ENCODE measurements around the gene UHRF1. TPM values are rescaled to one million over a fixed set of nuclear protein-coding genes. Genes with fewer than 3 reads are reported as not detected.
"Not testable (repeated sequence)": the region's sequence is repeated elsewhere in the genome, so short reads cannot be mapped to it uniquely, and the experiment has no call there.

UHRF1 gene
- total RNA-seq, 2 donors from 2014 or later: 52.1 to 129 TPM

GRCh38 chr19:4969292-4969771, 60.0 kb downstream of the UHRF1 start:
- Mint-ChIP-seq H3K27ac (peak overlapping the region; percentile 94), H3K9me3 (no peaks in the 10 kb centered on the region), H3K27me3 (no peaks in the 10 kb centered on the region), H3K36me3 (ENCODE audit: low read depth) (peaks cover 35% of the 10 kb centered on the region), H3K4me1 (peaks cover 28% of the 10 kb centered on the region), H3K4me3 (peak overlapping the region; percentile 97)
- no peak for ATAC-seq (replicated peaks)

GRCh38 chr19:4969772-4970531, 60.7 kb downstream of the UHRF1 start:
- Mint-ChIP-seq H3K4me1 (peaks cover 31% of the 10 kb centered on the region), H3K36me3 (ENCODE audit: low read depth) (peaks cover 33% of the 10 kb centered on the region), H3K27ac (peak overlapping the region; percentile 94)

GRCh38 chr19:4970558-4971423, 61.5 kb downstream of the UHRF1 start:
- H3K36me3 Mint-ChIP-seq (ENCODE audit: low read depth): peaks cover 35% of the 10 kb centered on the region
- H3K27me3 Mint-ChIP-seq: no peaks in the 10 kb centered on the region
- H3K9me3 Mint-ChIP-seq: no peaks in the 10 kb centered on the region
- peak overlapping the region; percentile 97 for H3K4me3 Mint-ChIP-seq
- peaks cover 34% of the 10 kb centered on the region for H3K4me1 Mint-ChIP-seq
- peak overlapping the region; percentile 94 for H3K27ac Mint-ChIP-seq
- ATAC-seq (replicated peaks): no peak

More at GRCh38 chr19:4969772-4970531, 60.7 kb downstream of the UHRF1 start:
- ATAC-seq (replicated peaks): no peak
- H3K9me3 Mint-ChIP-seq: no peaks in the 10 kb centered on the region
- H3K4me3 Mint-ChIP-seq: peak overlapping the region; percentile 97
- no peaks in the 10 kb centered on the region for H3K27me3 Mint-ChIP-seq

- peak overlapping the region; percentile 97 for H3K4me3 Mint-ChIP-seq
- ATAC-seq (replicated peaks): no peak
- no peaks in the 10 kb centered on the region for H3K27me3 Mint-ChIP-seq
- H3K36me3 Mint-ChIP-seq (ENCODE audit: low read depth): peaks cover 41% of the 10 kb centered on the region
- no peaks in the 10 kb centered on the region for H3K9me3 Mint-ChIP-seq
- peaks cover 34% of the 10 kb centered on the region for H3K4me1 Mint-ChIP-seq
- peak overlapping the region; percentile 94 for H3K27ac Mint-ChIP-seq
These were observed 62.1 kb downstream of the UHRF1 start for GRCh38 chr19:4971424-4971793.

- Mint-ChIP-seq H3K4me1 (peaks cover 34% of the 10 kb centered on the region), H3K27ac (peak overlapping the region; percentile 94), H3K9me3 (no peaks in the 10 kb centered on the region), H3K27me3 (no peaks in the 10 kb centered on the region), H3K36me3 (ENCODE audit: low read depth) (peaks cover 47% of the 10 kb centered on the region), H3K4me3 (peak overlapping the region; percentile 97)
- no peak for ATAC-seq (replicated peaks)
These were observed 62.7 kb downstream of the UHRF1 start for GRCh38 chr19:4971816-4972495.

- H3K36me3 Mint-ChIP-seq (ENCODE audit: low read depth): peaks cover 51% of the 10 kb centered on the region
- H3K9me3 Mint-ChIP-seq: no peaks in the 10 kb centered on the region
- ATAC-seq (replicated peaks): no peak
- peak overlapping the region; percentile 34 for H3K4me3 Mint-ChIP-seq
- no peaks in the 10 kb centered on the region for H3K27me3 Mint-ChIP-seq
- peaks cover 29% of the 10 kb centered on the region for H3K4me1 Mint-ChIP-seq
- peak overlapping the region; percentile 94 for H3K27ac Mint-ChIP-seq
These were observed 63.4 kb downstream of the UHRF1 start for GRCh38 chr19:4972509-4973230.

- Mint-ChIP-seq H3K9me3 (no peaks in the 10 kb centered on the region), H3K36me3 (ENCODE audit: low read depth) (peaks cover 45% of the 10 kb centered on the region), H3K27ac (no peak overlapping the region), H3K27me3 (no peaks in the 10 kb centered on the region), H3K4me3 (no peak overlapping the region), H3K4me1 (peaks cover 23% of the 10 kb centered on the region)
- ATAC-seq (replicated peaks): no peak
These were observed 65.7 kb downstream of the UHRF1 start for GRCh38 chr19:4974880-4975469.

GRCh38 chr19:4975601-4976000, 66.3 kb downstream of the UHRF1 start:
- ATAC-seq (replicated peaks); H3K4me3 Mint-ChIP-seq; H3K27me3 Mint-ChIP-seq; H3K27ac Mint-ChIP-seq; H3K9me3 Mint-ChIP-seq: not testable (repeated sequence)
- Mint-ChIP-seq H3K4me1 (peaks cover 16% of the 10 kb centered on the region), H3K36me3 (ENCODE audit: low read depth) (peaks cover 38% of the 10 kb centered on the region)

- Mint-ChIP-seq H3K4me3 (no peak overlapping the region), H3K4me1 (peaks cover 6% of the 10 kb centered on the region), H3K27ac (no peak overlapping the region), H3K36me3 (ENCODE audit: low read depth) (peaks cover 28% of the 10 kb centered on the region), H3K27me3 (no peaks in the 10 kb centered on the region), H3K9me3 (no peaks in the 10 kb centered on the region)
- ATAC-seq (replicated peaks): no peak
These were observed 67.3 kb downstream of the UHRF1 start for GRCh38 chr19:4976401-4977298.

- Mint-ChIP-seq H3K4me3 (no peak overlapping the region), H3K36me3 (ENCODE audit: low read depth) (peaks cover 29% of the 10 kb centered on the region), H3K4me1 (peaks cover 5% of the 10 kb centered on the region), H3K27ac (no peak overlapping the region), H3K27me3 (no peaks in the 10 kb centered on the region), H3K9me3 (no peaks in the 10 kb centered on the region)
- no peak for ATAC-seq (replicated peaks)
These were observed 68.2 kb downstream of the UHRF1 start for GRCh38 chr19:4977299-4978174.

- Mint-ChIP-seq H3K36me3 (ENCODE audit: low read depth) (peaks cover 33% of the 10 kb centered on the region), H3K4me3 (no peak overlapping the region), H3K4me1 (peaks cover 5% of the 10 kb centered on the region), H3K27ac (no peak overlapping the region), H3K9me3 (no peaks in the 10 kb centered on the region), H3K27me3 (no peaks in the 10 kb centered on the region)
- no peak for ATAC-seq (replicated peaks)
These were observed 70.0 kb downstream of the UHRF1 start for GRCh38 chr19:4979211-4979807.

GRCh38 chr19:4980067-4980466, 70.8 kb downstream of the UHRF1 start:
- no peak overlapping the region for H3K27ac Mint-ChIP-seq
- no peaks in the 10 kb centered on the region for H3K27me3 Mint-ChIP-seq
- no peak overlapping the region for H3K4me3 Mint-ChIP-seq
- H3K36me3 Mint-ChIP-seq (ENCODE audit: low read depth): peaks cover 30% of the 10 kb centered on the region
- H3K4me1 Mint-ChIP-seq: peaks cover 1% of the 10 kb centered on the region
- no peak for ATAC-seq (replicated peaks)
- no peaks in the 10 kb centered on the region for H3K9me3 Mint-ChIP-seq
